ENCODE measurements around the gene NAA25.
"Not testable (repeated sequence)": the region's sequence is repeated elsewhere in the genome, so short reads cannot be mapped to it uniquely, and the experiment has no call there.

NAA25 gene

DNA sequence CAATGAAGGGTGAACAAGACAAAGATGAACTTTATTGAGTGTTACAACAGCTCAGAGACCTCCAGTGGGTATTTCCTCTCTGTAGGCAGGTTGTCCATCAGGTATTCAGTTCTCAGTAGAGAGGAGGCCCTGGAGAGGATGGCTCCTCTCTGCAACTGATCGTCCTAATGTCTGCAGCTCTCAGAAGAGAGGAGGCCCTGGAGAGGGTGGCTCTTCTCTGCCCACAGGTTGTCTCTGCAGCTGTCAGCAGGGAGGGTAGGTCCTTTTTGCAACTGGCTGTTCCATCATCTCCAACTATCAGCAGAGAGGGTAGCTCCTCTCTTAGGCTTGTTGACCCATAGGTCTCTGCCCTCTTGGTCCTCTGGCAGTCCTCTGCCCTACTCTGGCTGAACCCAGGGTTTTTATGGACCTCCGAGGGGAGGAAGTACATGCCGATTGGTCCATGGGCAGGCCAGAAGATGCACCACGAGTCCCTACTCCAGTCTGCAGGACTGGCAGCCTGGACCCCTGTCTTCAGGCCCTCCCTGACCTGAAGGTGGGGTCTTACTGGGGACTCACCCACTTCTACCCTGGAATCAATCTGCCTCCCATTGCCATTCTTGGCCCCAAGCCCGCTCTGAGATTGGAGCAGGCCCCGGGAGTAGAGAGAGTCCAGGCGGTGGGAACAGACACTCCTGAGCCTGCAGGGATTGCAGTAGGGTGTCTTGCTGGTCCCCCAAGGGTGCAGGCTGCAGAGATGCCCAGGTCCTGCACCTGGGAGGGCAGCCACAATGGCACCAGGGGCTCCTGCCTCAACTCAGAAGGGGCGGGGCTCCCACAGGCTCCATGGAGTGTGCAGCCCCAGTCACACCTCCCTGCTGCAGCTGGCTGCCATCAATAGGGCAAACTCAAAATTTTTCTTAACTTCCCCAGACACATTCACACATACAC lies 97.9 kb downstream of the NAA25 start:
- no peak for DNase-seq (ENCODE audit: low read depth in 1 of 2, low spot score in 1 of 2)

DNA sequence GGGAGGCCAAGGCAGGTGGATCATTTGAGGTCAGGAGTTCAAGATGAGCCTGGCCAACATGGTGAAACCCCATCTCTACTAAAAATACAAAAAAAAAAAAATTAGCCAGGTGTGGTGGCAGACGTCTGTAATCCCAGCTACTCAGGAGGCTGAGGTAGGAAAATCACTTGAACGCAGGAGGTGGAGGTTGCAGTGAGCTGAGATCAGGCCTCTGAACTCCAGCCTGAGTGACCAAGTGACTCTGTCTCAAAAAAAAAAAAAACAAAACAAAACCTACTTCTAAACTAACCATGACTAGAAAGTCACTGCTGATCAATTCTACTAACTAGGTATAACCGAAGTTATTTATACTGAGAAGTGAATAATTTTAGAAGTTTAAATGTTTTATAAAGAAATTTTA lies 99.0 kb downstream of the NAA25 start:
- not testable (repeated sequence) for DNase-seq (ENCODE audit: low read depth in 1 of 2, low spot score in 1 of 2)

DNA sequence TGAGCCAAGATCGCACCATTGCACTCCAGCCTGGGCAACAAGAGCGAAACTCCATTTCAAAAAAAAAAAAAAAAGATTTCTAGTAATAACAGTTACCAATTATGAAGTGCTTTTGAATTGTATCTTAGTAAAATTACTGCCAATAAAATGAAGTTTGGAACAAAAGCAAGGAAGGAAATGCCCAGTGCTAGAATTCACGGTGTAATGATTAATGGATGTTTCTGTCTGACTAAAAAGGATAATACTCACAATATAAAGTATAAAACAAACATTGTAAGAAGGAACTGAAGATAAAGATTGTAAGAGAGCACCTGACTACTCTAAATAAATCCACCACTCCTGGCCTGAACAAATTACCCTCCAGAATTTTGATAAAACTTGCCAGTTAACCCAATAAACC lies 99.7 kb downstream of the NAA25 start:
- no peak for DNase-seq (ENCODE audit: low read depth in 1 of 2, low spot score in 1 of 2)

DNA sequence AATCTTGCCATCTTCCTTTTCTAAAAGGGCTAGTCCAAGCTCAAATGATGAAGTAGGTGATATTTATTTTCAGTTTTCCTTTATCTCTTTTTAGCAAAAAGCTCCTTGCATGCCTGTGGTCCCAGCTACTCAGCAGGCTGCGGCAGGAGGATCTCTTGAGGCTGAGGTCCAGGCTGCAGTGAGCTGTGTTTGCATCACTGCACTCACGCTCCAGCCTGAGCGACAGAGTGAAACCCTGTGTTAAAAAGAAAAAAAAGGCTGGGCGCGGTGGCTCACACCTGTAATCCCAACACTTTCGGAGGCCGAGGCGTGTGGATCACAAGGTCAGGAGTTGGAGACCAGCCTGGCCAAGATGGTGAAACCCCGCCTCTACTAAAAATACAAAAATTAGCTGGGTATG lies 100.6 kb downstream of the NAA25 start:
- DNase-seq (ENCODE audit: low read depth in 1 of 2, low spot score in 1 of 2) = no peak

DNA sequence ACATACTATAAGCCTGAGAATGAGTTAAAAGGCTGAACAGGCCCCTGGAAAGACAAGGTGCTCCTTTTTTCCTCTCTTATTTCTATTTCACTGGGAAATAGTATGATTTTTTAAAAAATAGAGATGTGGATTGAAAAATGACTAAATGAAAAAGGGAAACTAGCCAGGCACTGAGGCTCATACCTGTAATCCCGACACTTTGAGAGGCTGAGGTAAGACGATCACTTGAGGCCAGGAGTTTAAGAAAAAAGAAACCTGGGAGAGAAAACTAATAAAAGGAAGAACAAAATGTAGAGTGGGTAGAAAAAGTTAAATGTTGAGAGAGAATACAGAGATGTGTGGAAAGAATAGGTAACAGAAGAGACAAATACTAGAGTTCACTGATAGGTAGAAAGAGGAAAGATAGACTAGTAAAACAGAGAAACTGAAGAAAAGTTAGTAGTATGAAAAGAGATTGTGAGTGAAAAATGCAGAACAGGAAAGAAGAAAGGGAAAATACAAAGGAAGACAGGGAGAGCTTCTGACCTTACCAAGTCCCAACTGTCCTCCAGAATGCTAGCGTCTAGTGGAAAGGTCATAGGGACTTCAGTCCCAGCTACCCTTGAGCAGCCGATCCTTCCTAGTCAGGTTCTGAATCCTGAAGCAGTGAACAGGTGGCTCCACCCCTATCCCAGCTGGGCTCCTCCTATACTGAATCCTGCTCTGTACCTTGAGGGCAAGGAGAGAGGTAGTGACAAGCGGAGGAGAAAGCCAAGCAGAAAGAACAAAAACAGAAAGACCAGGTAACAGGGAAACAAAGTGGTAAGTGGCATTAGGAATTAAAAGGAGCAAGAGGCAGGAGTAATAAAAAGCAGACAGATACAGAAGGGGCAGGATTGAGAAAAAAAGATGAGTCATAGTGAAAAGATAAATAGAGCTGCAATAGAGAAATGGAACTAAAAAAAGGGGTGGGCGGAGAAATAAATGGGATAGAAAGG lies 102.9 kb downstream of the NAA25 start:
- no peak for DNase-seq (ENCODE audit: low read depth in 1 of 2, low spot score in 1 of 2)

DNA sequence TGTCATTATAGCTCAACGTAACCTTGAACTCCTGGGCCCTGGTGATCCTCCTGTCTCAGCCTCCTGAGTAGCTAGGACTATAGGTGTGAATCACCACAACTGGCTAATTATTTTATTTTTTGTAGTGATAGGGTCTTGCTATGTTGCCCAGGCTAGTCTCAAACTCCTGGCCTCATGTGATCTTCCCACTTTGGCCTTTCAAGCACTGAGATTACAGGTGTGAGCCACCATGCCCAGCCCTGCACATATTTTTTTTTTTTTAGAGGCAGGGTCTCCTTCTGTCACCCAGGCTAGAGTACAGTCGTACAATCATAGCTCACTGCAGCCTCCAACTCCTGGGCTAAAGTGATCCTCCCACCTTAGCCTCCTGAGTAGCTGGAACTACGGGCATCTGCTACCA lies 104.5 kb downstream of the NAA25 start:
- no peak for DNase-seq (ENCODE audit: low read depth in 1 of 2, low spot score in 1 of 2)

DNA sequence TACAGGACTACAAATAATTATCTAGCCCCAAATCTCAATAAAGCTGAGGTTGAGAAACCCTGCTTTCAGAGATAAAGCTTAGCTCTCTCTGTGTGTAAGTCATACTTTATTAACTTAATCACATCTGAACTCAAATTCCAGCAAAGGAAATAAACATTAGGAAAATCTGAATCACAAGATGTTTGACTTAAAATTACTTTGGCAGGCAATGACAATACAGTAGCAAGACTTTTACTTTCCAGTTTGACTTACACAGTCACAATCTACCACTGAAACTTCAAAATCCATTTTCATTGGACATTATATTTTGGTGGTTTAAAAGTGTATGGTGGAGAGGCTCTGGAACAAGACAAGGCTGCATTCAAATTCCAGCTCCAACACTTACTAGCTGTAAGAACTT lies 107.0 kb downstream of the NAA25 start:
- no peak for DNase-seq (ENCODE audit: low read depth in 1 of 2, low spot score in 1 of 2)

DNA sequence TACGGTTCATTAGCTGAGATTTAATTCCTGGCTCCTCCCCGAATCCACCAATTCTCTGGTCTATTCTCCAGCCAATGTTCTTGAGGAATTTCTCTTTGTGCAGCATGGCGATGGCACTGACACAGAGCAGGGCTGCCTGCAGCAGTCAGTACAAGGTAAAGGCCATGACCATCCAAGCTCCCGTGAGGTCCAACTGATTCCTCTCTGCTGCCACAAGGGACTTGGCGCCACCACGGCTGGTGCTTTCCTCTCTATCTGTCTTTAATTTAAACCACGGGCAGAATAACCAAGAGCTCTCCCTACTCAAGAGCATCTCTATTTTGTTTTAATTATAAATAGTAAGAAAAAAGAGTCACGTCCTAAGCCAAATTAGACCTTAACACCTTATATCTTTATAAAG lies 107.8 kb downstream of the NAA25 start:
- no peak for DNase-seq (ENCODE audit: low read depth in 1 of 2, low spot score in 1 of 2)

DNA sequence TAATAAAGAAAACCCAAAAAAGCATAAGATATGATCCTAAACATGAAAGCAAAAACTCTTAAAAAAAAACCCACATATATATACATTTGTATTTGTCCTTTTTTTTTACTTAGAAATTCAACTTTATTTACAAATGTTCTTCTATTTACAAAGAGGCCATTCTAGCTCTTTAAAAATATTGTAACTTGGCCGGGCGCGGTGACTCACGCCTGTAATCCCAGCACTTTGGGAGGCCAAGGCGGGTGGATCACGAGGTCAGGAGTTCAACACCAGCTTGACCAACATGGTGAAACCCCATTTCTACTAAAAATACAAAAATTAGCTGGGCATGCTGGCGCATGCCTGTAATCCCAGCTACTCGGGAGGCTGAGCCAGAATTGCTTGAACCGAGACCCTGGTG lies 109.5 kb downstream of the NAA25 start:
- not testable (repeated sequence) for DNase-seq (ENCODE audit: low read depth in 1 of 2, low spot score in 1 of 2)

DNA sequence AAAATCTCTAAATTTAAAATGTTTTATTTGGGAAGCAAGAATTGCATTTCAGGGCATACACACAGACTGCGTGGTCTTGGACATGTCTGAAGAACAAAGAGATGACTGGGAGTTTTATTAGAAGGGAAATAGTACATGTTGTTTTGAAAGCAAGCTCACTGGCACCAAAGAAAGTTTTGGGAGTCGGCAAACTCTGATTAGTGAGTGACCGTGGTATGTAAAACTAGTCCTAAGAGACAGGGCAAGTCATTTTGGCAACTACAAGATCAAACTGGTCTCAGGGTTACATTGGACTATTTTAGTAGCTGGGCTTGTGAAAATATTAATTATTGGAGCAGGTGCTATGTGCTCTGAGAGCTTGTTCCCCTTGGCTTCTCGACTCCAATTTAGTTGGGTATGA lies 110.6 kb downstream of the NAA25 start:
- no peak for DNase-seq (ENCODE audit: low read depth in 1 of 2, low spot score in 1 of 2)

DNA sequence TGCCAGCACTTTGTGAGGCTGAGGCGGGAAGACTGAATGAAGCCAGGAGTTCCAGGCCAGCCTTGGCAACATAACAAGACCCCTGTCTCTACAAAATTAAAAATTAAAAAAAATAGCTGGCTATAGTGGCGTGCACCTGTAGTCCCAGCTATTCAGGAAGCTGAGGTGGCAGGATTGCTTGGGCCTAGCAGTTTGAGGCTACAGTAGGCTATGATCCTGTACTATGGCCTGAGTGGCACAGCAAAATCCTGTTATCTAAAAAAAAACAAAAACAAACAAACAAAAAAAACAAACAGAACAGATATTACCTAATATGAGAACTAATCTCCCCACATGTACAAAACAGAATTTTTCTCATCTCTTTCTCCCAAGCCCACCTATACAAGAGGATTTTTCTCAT lies 111.3 kb downstream of the NAA25 start:
- DNase-seq (ENCODE audit: low read depth in 1 of 2, low spot score in 1 of 2) = no peak

DNA sequence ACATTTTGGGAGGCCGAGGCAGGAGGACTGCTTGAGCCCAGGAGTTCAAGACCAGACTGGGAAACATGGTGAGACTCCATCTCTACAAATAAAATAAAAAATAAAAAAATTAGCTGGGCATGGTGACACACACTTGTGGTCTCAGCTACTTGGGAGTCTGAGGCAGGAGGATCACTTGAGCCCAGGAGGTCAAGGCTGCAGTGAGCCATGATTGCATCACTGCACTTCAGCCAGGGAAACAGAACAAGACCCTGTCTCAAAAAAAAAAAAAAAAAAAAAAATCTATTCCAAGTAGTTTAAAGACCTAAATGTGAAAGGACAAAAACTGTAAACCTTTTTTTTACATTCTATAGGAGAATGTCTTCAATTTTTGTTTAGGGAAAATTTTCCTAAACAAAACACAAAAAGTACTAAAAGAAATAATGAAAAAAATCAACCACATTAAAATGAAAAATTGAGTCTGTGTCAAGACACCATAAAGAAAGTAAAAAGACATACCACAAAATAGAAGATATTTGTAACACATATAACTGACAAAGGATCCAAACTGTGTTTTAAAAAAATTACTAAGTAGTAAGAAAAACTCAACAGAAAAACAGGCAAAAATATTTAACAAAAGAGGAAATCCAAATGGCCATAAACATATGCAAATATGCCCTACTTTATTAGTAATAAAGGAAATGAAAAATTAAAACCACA lies 112.7 kb downstream of the NAA25 start:
- DNase-seq (ENCODE audit: low read depth in 1 of 2, low spot score in 1 of 2) = no peak

DNA sequence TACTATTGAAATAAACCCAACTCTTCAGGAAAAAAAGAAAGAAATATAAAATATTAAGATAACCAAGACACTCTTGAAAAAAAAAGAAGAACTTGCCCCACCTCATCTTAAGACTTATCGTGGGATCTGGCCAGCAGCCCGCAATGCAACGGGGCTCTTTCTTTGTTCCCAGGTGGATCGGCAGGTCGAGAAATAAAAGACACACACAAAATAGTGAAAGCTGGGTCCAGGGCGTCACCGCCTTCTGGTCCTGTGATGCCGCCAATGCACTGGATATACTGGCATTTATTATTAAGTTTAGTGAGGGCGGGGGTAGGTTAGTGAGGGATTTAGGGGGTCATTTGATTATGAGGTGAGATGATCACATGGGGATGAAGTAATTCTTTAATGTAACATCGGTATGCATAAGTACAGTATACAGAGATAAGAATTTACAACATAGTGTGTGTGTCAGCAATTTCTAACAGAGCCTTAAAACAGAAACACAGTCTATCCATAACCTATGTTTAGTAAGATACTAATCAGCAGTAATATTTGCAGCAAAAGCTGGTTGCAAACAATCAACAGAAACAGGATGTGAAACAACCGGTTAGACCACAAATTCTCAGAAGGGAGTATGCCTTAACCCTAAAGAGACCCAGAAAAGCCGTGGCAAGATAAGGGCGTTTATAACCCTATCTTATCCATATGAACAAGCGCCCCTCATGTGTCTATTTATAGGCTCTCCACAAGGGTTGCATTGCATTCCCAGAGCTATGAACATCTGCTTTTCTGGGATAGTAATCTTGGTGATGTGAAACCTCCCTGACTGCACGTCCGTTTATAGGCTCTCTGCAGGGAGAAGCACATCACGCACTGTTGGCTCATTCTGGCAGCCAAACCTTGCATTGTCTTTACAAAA lies 114.1 kb downstream of the NAA25 start:
- DNase-seq (ENCODE audit: low read depth in 1 of 2, low spot score in 1 of 2) = not testable (repeated sequence)

DNA sequence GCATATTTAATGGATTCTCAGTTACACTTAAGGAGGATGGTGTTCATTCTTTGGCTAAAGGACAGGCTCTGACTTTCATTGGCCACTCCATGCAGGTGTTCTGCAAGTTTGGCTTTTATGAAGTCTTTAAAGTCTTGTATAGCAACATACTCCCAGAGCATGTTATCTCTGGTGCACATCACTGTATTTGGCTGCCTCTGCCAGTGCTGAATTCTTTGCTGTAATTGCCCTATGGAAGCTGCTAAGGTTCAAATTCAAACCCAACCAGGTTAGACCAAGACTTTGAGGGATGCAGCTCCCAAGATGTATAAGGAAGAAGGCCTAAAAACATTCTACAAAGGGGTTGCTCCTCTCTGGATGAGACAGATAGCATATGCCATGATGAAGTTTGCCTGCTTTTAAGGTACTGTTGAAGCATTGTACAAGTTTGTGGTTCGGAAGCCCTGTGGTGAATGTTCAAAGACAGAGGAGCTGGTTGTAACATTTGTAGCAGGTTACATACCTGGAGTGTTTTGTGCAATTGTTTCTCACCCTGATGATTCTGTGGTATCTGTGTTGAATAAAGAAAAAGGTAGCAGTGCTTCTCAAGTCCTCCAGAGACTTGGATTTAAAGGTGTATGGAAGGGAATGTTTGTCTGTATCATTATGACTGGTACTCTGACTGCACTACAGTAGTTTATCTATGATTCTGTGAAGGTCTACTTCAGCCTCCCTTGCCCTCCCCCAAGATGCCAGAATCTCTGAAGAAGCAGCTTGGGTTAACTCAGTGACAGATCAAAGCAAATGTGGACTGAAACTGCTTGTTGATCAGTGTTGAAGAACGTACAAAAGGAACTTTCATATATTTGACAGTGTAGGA lies 115.1 kb downstream of the NAA25 start:
- no peak for DNase-seq (ENCODE audit: low read depth in 1 of 2, low spot score in 1 of 2)

DNA sequence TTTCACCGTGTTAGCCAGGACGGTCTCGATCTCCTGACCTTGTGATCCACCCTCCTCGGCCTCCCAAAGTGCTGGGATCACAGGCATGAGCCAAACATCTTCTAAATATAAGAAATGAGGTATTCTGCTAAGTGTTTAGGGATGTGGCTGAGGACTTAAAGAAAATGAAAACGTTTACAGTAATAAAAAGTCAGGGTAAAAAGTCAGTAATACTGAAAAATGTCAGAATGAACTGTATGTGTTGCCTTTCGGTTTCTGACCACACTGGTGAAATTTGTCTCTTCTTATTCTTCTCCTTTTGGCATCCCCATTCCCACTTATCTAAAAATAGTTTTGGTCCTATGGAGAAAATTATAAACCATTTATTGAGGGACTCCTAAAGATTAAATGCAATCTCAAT lies 116.1 kb downstream of the NAA25 start:
- DNase-seq (ENCODE audit: low read depth in 1 of 2, low spot score in 1 of 2) = no peak

DNA sequence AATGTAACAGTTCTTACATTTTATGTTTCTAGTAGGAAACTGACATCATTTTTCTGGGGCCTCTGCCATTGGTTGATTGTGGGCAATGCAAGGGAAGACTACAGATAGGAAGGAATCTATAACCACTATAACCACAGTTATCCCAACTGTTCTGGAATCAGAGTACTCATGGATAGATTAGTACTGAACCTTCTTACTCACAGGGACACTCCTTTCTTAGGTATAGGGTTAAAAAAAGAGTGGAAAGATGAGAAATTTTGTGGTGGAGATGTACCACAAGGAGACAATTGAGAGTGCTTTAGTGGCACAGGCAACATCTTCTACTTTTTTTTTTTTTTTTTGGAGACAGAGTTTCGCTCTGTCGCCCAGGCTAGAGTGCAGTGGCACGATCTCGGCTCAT lies 116.6 kb downstream of the NAA25 start:
- DNase-seq (ENCODE audit: low read depth in 1 of 2, low spot score in 1 of 2) = no peak

DNA sequence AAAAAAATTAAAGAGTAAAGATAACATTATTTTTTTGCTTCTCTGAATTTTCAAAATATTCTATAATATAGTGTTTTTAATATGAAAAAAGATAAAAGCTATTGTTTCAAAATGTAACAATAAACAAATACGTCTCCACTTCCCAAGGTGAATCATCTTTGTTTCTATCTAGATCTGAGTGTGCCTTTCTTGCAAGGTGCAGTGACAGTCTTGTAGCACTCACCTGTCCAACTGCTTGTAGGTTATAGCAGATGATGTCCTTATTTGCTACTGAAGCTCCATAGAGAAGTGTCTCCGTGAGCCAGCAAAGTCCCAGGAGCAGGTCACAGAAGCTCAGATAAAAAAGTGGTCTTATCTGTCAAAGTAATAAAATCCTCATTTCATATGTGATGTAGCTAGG lies 117.0 kb downstream of the NAA25 start:
- DNase-seq (ENCODE audit: low read depth in 1 of 2, low spot score in 1 of 2) = no peak

DNA sequence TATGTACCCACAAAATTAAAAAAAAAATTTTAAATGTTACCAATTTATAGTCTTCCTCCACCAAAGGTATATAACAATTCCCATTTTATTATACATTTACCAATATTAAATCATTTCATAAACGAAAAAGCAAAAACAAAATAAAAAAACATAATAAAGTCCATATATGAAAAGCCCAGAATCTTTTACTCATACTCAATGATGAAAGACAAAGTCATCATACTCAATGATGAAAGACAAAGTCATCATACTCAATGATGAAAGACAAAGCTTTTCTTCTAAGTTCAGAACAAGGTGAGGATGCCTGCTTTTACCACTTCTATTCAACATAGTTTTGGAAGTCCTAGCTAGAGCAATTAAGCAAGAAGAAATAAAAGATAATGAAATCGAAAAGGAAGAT lies 123.8 kb downstream of the NAA25 start:
- no peak for DNase-seq (ENCODE audit: low read depth in 1 of 2, low spot score in 1 of 2)

DNA sequence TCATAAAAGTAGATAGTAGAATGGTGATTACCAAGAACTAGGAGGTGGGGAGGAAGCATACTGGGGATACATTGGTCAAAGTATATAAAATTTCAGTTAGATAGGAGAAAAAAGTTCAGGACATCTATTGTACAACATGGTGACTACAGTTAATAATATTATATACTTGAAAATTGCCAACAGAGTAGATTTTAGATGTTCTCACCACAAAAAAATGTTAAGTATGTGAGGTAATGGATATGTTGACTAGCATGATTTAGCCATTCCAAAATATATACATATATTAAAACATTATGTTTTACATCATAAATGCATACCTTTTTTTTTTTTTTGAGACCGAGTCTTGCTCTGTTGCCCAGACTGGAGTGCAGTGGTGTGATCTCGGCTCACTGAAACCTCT lies 126.6 kb downstream of the NAA25 start:
- DNase-seq (ENCODE audit: low read depth in 1 of 2, low spot score in 1 of 2) = no peak
